ENCODE data around the gene TCEANC2. TPM values are rescaled to one million over a fixed set of nuclear protein-coding genes. Genes with fewer than 3 reads are reported as not detected.

Gene TCEANC2
- total RNA-seq, 4 donors from 2014 or later = 3.0 to 9.0 (median 5.5) TPM

GRCh38 chr1:54008876-54009275, 44.5 kb upstream of the TCEANC2 start:
- H3K27me3 ChIP-seq = peaks cover 0 to 6% of the 10 kb centered on the region in 2 donors
- no peaks in the 10 kb centered on the region for H3K9me3 ChIP-seq
- no peak overlapping the region for H3K27ac ChIP-seq
- WGBS, 2 donors = 80 to 88% methylated on average over 12 to 13 of the region's 13 CpGs
- no peak overlapping the region for H3K4me3 ChIP-seq
- no peak for DNase-seq (ENCODE audit: low spot score in 2 of 2)
- no peaks in the 10 kb centered on the region for H3K36me3 ChIP-seq
- no peaks in the 10 kb centered on the region for H3K4me1 ChIP-seq
- TF ChIP-seq CTCF (IDR thresholded peaks at IDR 0.05) = no peak
- no peak for TF ChIP-seq POLR2A (IDR thresholded peaks at IDR 0.05)
- TF ChIP-seq EP300 (IDR thresholded peaks at IDR 0.05) = no peak

DNA sequence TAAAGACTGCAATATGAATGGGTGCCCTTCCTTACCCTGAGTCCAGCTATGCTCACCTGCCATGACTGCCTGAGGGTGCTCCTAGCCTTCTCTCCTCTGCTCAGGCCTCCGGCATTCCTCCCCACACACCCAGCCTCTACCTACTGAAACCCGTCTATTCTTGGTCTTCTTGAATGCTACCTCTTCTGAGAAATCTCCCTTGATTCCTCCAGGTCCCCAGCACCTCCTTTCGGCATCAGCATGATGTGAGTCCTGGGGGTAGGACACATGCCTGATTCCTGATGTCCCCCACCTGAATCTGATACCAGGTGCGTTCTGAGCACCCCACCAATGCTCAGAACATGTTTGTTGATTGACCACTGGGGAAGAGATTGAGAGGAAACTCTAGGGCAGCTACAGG, 44.0 kb upstream of the TCEANC2 start:
- Histone ChIP-seq H3K4me3 (no peak overlapping the region), H3K36me3 (no peaks in the 10 kb centered on the region), H3K27ac (no peak overlapping the region), H3K27me3 (peaks cover 0 to 6% of the 10 kb centered on the region in 2 donors), H3K4me1 (no peaks in the 10 kb centered on the region), H3K9me3 (no peaks in the 10 kb centered on the region)
- no peak for DNase-seq (ENCODE audit: low spot score in 2 of 2)
- 80 to 82% methylated on average over 4 of the region's 4 CpGs for WGBS, 2 donors
- TF ChIP-seq POLR2A (IDR thresholded peaks at IDR 0.05) (no peak), CTCF (IDR thresholded peaks at IDR 0.05) (no peak), EP300 (IDR thresholded peaks at IDR 0.05) (no peak)

DNA sequence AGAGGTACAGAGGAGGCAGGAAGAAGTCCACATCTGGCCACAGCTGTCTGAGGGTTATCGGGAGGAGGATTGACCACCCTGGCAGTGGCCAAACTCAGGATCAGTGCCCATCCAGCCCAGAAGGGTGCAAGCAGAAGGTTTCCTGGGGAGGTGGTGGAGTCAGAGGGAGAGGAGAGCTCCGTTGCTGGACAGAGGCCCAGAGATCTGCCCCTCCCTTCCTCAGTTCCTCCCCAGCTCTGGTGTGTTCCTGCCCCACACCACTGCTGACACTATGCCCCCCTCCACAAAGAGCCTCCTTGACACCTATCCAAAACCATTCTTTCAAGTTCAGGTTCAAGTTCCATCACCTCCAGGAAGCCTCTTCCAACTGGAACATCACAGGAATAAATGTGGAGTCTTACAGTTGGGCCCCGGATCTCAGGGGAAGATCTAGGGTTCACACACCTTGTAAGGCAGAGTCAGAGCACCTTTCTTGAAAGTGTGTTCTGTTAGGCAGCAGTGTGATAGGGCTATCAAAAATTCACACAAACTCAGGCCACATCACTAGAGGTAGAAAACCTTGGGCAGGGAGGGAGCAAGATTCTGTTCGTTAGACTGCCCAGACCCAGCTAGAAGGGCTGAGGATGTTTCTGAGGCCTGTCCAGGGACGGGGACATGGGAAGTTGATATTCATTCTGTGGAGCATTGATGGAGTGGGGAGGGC, 42.8 kb upstream of the TCEANC2 start:
- WGBS, 2 donors = 51 to 69% methylated on average over 5 of the region's 5 CpGs
- no peak for TF ChIP-seq POLR2A (IDR thresholded peaks at IDR 0.05)
- TF ChIP-seq CTCF (IDR thresholded peaks at IDR 0.05) = no peak
- no peak for TF ChIP-seq EP300 (IDR thresholded peaks at IDR 0.05)

DNA sequence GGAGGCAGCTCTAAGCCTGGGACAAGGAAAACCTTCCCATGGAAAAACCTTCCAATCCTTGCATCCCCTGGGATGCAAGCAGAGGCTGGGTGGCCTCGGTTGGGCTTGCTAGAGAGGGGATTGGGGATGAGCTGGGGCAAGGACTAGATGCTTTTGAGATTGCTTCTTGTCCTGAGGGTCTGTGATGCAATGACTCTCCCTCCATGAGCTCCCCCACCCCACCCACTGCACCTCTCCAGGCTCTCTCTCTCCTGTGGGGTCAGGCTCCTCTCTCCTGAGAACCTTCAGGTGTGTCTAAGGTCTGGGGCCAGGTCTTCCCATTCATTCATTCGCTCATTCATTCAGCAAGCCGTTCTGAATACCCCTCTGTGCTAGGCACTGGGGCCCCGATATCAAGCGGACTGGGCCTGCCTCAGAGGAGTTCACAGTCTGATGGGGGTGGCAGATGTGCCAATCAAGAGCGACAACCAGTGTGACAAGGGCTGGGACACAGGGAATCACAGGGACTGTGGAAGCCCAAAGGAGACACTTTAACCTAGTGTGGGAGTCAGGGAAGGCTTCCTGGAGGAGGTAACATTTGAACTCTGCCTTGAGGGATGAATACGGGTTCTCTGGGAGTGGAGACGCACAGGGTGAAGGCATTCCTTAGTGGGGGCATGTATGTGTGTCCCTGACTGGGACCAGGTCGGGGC, 41.9 kb upstream of the TCEANC2 start:
- peaks cover 0 to 6% of the 10 kb centered on the region in 2 donors for H3K27me3 ChIP-seq
- H3K4me1 ChIP-seq = no peaks in the 10 kb centered on the region
- no peaks in the 10 kb centered on the region for H3K9me3 ChIP-seq
- 79 to 81% methylated on average over 9 of the region's 9 CpGs for whole genome bisulfite sequencing, 2 donors
- no peak overlapping the region for H3K4me3 ChIP-seq
- no peak for TF ChIP-seq EP300 (IDR thresholded peaks at IDR 0.05)
- no peak for TF ChIP-seq CTCF (IDR thresholded peaks at IDR 0.05)
- no peak for TF ChIP-seq POLR2A (IDR thresholded peaks at IDR 0.05)
- no peaks in the 10 kb centered on the region for H3K36me3 ChIP-seq
- H3K27ac ChIP-seq = no peak overlapping the region
- DNase-seq (ENCODE audit: low spot score in 2 of 2) = no peak

More for the DNA sequence above, 42.8 kb upstream of the TCEANC2 start:
- Histone ChIP-seq H3K27me3 (peaks cover 0 to 6% of the 10 kb centered on the region in 2 donors), H3K36me3 (no peaks in the 10 kb centered on the region), H3K4me1 (no peaks in the 10 kb centered on the region), H3K4me3 (no peak overlapping the region), H3K9me3 (no peaks in the 10 kb centered on the region), H3K27ac (no peak overlapping the region)
- DNase-seq (ENCODE audit: low spot score in 2 of 2) = no peak

- Histone ChIP-seq H3K9me3 (no peaks in the 10 kb centered on the region), H3K27ac (no peak overlapping the region), H3K36me3 (no peaks in the 10 kb centered on the region), H3K4me3 (no peak overlapping the region), H3K4me1 (no peaks in the 10 kb centered on the region), H3K27me3 (peaks cover 0 to 6% of the 10 kb centered on the region in 2 donors)
- WGBS, 2 donors = 84 to 89% methylated on average over 9 of the region's 9 CpGs
- DNase-seq (ENCODE audit: low spot score in 2 of 2) = no peak
- TF ChIP-seq POLR2A (IDR thresholded peaks at IDR 0.05) (no peak), EP300 (IDR thresholded peaks at IDR 0.05) (no peak), CTCF (IDR thresholded peaks at IDR 0.05) (no peak)
Measured at GRCh38 chr1:54012008-54012325, 41.4 kb upstream of the TCEANC2 start.
